HG03565 (cell line): ENCODE measurements around the gene UNC13A.
"Not testable (repeated sequence)": the region's sequence is repeated elsewhere in the genome, so short reads cannot be mapped to it uniquely, and the experiment has no call there.

Experiments used
- ATAC-seq: cut with Tn5 transposase; IDR thresholded peaks from one replicate; pipeline ENCODE4 v1.9.1; 2021; ENCODE audit warnings: mild to moderate bottlenecking, moderate library complexity; ENCODE audit not compliant: unreplicated experiment

Gene UNC13A

DNA sequence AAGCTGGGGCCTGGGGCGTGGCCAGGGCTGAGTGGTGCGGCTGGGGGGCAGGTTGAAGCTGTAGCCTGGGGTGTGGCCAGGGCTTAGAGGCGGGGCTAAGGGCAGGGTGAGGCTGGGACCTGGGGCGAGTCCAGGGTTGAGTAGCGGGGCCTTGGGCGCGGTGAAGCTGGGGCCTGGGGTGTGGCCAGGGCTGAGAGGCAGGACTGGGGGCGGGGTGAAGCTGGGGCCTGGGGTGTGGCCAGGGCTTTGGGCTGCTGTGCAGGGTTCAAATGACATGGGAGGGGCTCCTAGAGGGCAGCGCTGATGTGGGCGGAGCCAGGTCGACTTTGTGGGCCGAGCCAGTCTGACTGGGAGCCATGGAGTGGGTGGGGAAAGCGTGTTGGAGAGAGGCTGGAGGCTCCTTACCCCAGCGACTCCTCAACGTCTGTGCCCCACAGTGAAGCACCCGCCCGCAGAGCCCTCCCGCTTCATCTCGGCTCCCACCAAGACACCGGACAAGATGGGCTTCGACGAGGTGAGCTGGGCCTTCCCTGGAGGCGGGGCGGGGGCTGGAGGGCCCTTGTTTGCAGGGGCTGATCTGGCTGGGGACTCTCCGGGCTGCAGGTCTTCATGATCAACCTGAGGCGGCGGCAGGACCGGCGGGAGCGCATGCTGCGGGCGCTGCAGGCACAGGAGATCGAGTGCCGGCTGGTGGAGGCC, 111.2 kb downstream of the UNC13A start:
- no peak for ATAC-seq

GRCh38 chr19:17575871-17576757, 112.0 kb downstream of the UNC13A start:
- ATAC-seq = no peak

GRCh38 chr19:17572638-17573037, 115.5 kb downstream of the UNC13A start:
- no peak for ATAC-seq

GRCh38 chr19:17570791-17571190, 117.4 kb downstream of the UNC13A start:
- no peak for ATAC-seq

DNA sequence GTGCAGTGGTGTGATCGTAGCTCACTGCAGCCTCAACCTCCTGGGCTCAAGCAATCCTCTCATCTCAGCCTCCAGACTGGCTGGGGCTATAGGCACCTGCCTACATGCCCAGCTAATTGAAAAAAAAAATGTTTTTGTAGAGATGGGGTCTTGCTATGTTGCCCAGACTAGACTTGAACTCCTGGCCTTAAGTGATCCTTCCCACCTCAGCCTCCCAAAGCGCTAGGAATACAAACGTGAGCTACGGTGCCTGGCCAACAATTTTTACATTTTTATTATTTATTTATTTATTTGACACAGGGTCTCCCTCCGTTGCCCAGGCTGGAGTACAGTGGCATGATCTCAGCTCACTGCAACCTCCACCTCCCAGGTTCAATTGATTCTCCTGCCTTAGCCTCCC, 117.9 kb downstream of the UNC13A start:
- ATAC-seq = not testable (repeated sequence)

- ATAC-seq = no peak
Measured at GRCh38 chr19:17567940-17568339, 120.2 kb downstream of the UNC13A start.

GRCh38 chr19:17565611-17566010, 122.5 kb downstream of the UNC13A start:
- ATAC-seq = no peak

DNA sequence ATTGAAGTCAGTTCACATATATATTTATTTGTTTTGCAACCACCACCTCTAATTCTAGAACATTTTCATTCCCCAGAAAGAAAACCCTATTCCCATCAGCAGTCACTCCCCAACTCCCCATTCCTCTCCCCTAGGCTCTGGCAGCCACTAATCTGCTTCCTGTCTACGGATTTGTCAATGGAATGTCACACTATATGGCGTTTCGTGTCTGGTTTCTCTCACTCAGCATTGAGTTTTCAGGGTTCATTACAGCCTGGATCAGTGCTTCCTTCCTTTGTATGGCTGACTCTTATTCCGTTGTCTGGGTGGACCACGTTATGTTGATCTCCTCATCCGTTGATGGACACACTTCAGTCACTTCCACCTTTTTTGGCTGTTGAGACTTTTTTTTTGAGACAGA, 123.4 kb downstream of the UNC13A start:
- no peak for ATAC-seq

DNA sequence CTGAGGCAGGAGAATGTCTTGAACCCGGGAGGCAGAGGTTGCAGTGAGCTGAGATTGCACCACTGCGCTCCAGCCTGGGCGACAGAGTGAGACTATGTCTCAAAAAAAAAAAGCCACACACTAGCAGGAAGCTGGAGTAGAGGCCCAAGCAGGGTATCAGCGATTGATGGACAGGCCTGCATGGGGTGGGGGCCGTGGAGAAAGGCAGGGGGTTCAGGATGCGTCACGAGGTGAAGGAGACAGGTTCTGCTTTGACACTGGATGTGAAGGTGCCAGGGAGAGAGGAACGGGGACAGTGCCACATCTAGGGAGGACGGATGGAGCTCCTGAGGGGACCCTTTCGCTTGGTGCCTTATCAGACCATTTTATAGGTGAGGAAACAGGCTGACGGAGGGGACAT, 125.6 kb downstream of the UNC13A start:
- ATAC-seq = no peak

GRCh38 chr19:17562097-17562496, 126.1 kb downstream of the UNC13A start:
- no peak for ATAC-seq

GRCh38 chr19:17560205-17560595, 128.0 kb downstream of the UNC13A start:
- no peak for ATAC-seq

DNA sequence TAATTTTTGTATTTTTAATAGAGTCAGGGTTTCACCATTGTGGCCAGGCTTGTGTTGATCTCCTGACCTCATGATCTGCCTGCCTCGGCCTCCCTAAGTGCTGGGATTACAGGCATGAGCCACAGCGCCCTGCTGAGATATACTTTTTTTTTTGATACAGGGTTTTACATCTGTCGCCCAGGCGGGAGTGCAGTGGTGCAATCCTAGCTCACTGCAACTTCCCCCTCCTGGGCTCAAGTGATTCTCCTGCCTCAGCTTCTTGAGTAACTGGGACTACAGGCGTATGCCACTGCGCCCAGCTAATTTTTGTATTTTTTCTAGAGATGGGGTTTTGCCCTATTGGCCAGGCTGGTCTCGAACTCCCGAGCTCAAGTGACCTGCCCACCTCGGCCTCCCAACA, 130.7 kb downstream of the UNC13A start:
- ATAC-seq = no peak

- no peak for ATAC-seq
Measured at GRCh38 chr19:17556995-17557394, 131.2 kb downstream of the UNC13A start.

DNA sequence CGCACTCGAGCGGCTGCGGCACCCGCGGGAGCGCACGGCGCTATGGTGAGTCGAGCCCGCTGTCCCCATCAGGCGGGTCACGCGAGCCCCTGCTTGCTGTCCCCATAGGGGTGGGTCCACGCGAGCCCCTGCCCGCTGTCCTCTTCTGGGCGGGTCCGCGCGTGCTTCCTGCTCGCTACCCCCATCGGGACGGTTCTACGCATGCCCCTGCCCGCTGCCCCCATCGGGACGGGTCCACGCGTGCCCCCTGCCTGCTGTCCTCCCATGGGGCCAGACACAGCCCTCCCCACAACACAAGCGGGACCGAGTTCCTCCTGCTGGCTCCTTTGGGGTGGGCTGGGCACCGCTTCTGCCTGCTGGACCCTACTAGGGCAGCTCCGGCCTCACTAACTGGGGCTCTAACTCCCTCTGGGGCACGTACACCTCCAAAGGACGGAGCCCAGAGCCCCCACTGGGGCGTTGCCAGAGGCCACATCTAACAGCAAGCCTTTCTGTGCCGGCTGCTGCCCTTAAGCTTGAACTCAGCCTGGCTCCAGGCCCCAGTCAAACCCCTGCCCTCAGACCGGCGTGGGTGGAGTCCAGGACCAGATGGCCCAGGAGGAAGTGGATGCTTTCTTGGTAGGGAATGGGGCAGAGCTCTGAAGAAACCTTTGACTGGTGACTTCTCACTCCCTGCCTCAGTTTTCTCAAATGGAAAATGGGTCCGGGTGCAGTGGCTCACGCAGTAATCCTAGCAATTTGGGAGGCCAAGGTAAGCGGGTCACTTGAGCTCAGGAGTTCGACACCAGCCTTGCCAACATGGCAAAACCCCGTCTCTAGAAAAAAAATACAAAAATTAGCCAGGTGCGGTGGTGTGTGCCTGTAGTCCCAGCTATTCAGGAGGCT, 132.0 kb downstream of the UNC13A start:
- peak; percentile 14 for ATAC-seq

GRCh38 chr19:17555480-17555928, 132.7 kb downstream of the UNC13A start, which contains the start of gene COLGALT1:
COLGALT1 (plus strand) TSS chr19:17555649; CDS start chr19:17555714, 65 bp downstream.
- peak; percentile 77 for ATAC-seq

GRCh38 chr19:17554968-17555479, 133.1 kb downstream of the UNC13A start:
- no peak for ATAC-seq

- ATAC-seq = no peak
Measured at GRCh38 chr19:17553256-17553655, 134.9 kb downstream of the UNC13A start.

DNA sequence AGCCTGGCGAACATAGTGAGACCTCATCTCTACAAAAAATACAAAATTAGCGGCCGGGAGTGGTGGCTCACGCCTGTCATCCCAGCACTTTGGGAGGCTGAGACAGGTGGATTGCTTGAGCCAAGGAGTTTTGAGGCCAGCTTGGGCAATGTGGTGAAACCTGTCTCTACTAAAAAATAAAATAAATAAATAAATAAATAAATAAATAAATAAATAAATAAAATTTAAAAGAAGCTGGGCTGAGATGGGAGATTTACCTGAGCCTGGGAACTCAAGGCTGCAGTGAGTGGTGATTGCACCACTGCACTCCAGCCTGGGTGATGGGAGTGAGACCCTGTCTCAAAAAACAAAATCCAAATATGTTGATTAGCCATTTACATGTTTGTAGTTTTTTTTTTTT, 135.4 kb downstream of the UNC13A start:
- ATAC-seq = not testable (repeated sequence)
